Calu3 (cell line): ENCODE results near the gene TMEM167A. TPM values are rescaled to one million over a fixed set of nuclear protein-coding genes. Genes with fewer than 3 reads are reported as not detected.

Experiments used
- BruUV-seq: library from RNA; stranded (reverse); fragments of 400-500 nt; replicated peaks from 2 replicates; lab custom pipeline; 2021; lab: Mats Ljungman, UMichigan
- CTCF ChIA-PET: fragments of 300-600 bp; sonication (Branson Sonifier 250); formaldehyde crosslinking; loops from one replicate; lab custom pipeline; 2022; ENCODE audit warnings: antibody characterized with exemption; lab: Charles Lee
- DNase-seq: peaks from one replicate; pipeline ENCODE4 v3.0.0; 2022
- H3K27ac Mint-ChIP-seq: one replicate; pipeline ENCODE4 v1.8.0; 2022; ENCODE audit warnings: mixed read lengths; ENCODE audit not compliant: unreplicated experiment
- H3K27me3 Mint-ChIP-seq: one replicate; pipeline ENCODE4 v1.8.0; 2022; ENCODE audit warnings: mixed read lengths; ENCODE audit not compliant: unreplicated experiment
- H3K36me3 Mint-ChIP-seq: one replicate; pipeline ENCODE4 v1.8.0; 2022; ENCODE audit warnings: mild to moderate bottlenecking, moderate library complexity, mixed read lengths; ENCODE audit not compliant: insufficient read depth, unreplicated experiment
- H3K4me1 Mint-ChIP-seq: one replicate; pipeline ENCODE4 v1.8.0; 2022; ENCODE audit warnings: mild to moderate bottlenecking, low read depth, mixed read lengths; ENCODE audit not compliant: unreplicated experiment
- H3K4me3 Mint-ChIP-seq: one replicate; pipeline ENCODE4 v1.8.0; 2022; ENCODE audit warnings: mild to moderate bottlenecking, low read depth, moderate library complexity, mixed read lengths; ENCODE audit not compliant: unreplicated experiment
- H3K9me3 Mint-ChIP-seq: one replicate; pipeline ENCODE4 v1.8.0; 2022; ENCODE audit warnings: low read depth, mixed read lengths; ENCODE audit not compliant: unreplicated experiment
- intact Hi-C: fragments of 100-400 bp; cut with micrococcal nuclease; formaldehyde crosslinking; loops from one replicate; pipeline ENCODE4 v1.10.0; 2022; ENCODE audit not compliant: unreplicated experiment
- total RNA-seq: library from RNA; stranded (reverse); gene quantifications from 2 replicates; pipeline ENCODE4 v1.2.3, GENCODE V29; 2022
- TF ChIP-seq, protein P1 (sequence below): fragments of 200-600 bp; IDR thresholded peaks from one replicate; pipeline ENCODE4 v1.8.0; 2022; ENCODE audit warnings: antibody characterized with exemption; ENCODE audit not compliant: unreplicated experiment

TMEM167A gene
- total RNA-seq, 1 experiment from 2014 or later: 165 TPM

DNA sequence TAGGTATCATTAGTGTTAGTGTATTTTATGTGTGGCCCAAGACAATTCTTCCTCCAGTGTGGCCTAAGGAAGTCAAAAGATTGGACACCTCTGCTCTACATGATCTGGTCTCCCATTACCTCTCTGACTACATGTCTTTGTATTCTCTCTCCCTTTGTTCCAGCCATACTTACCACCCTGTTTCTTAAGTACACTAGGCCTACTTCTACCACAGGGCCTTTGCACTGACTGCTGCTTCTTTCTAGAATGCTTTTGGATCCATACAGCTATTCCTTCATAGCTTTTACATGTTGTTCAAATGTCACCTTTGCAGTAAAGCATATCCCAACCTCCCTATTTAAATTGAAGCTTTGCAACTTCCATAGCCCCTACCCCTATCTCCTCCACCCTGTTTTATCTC, 5.6 kb upstream of the TMEM167A start:
- no TSS peak for BruUV-seq
- TF ChIP-seq, protein P1, sequence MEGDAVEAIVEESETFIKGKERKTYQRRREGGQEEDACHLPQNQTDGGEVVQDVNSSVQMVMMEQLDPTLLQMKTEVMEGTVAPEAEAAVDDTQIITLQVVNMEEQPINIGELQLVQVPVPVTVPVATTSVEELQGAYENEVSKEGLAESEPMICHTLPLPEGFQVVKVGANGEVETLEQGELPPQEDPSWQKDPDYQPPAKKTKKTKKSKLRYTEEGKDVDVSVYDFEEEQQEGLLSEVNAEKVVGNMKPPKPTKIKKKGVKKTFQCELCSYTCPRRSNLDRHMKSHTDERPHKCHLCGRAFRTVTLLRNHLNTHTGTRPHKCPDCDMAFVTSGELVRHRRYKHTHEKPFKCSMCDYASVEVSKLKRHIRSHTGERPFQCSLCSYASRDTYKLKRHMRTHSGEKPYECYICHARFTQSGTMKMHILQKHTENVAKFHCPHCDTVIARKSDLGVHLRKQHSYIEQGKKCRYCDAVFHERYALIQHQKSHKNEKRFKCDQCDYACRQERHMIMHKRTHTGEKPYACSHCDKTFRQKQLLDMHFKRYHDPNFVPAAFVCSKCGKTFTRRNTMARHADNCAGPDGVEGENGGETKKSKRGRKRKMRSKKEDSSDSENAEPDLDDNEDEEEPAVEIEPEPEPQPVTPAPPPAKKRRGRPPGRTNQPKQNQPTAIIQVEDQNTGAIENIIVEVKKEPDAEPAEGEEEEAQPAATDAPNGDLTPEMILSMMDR: no peak
- peaks cover 6% of the 10 kb centered on the region for H3K36me3 Mint-ChIP-seq
- no peak overlapping the region for H3K4me3 Mint-ChIP-seq
- H3K27ac Mint-ChIP-seq: no peak overlapping the region
- H3K27me3 Mint-ChIP-seq: no peaks in the 10 kb centered on the region
- intact Hi-C loops: no loop called here
- H3K4me1 Mint-ChIP-seq: peaks cover 8% of the 10 kb centered on the region
- CTCF ChIA-PET: no interaction called here
- DNase-seq: no peak
- H3K9me3 Mint-ChIP-seq: no peaks in the 10 kb centered on the region

DNA sequence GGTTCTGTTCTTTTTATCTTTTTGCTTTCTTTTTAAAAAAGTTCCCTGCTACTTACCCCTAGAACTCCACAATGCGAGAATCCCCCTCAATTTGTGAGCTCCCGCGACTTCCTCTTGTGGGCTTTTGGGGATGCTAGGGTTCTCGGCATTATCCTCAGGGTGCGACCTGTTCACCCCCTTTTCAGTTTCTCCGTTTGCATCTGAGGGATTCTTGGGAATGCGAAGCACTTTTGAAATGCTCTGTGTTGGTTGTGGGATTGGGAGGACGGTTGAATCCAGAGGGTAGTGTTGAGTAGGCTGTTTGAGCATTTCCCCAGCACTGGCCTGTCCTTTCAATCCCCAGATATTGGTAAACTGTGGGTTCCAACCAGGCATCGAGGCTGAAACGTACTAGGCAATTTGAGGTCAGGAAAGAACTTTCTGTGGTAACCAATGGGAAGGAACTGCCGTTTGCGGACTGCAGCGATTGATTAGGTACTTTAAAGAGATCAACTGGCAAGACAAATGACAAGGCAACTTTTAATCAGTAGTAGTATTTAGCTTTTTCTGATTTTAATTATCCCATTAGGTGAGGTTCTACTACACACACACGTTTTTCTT, 568 bp upstream of the TMEM167A start:
- Mint-ChIP-seq H3K27ac (peak overlapping the region; percentile 98), H3K4me1 (peaks cover 34% of the 10 kb centered on the region), H3K36me3 (peaks cover 37% of the 10 kb centered on the region), H3K27me3 (no peaks in the 10 kb centered on the region), H3K9me3 (no peaks in the 10 kb centered on the region), H3K4me3 (peak overlapping the region; percentile 96)
- intact Hi-C loops: loop anchor here (5.0 to 10.0 kb wide), 6 partner anchors 75 to 485 kb away; partner anchors contain the start of gene VCAN
- DNase-seq: peak; percentile 14
- TF ChIP-seq, protein P1: no peak
- TSS peak; percentile 77 for BruUV-seq
- CTCF ChIA-PET: interaction anchor here (0.6 to 1.8 kb wide), 7 partner anchors 31 to 713 kb away, joined by 3 to 4 read pairs (median 4); no protein-coding TSS in a partner anchor

DNA sequence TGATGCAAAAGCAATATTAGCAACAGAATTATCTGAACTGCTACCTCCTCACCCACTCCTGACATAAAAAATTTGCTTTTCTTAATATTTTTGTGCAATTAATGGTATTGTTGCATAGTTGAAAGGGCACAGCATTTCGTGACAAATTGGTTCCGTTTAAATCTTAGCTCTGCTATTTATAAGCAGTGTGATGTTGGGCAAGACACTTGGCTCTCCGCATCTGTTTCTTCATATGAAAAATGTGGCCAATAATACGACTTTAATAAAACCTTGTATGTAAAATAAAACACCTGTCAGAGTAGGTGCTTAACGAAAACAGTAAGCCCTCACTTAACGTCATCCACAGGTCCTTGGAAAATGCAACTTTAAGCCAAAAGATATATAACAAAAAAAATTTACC, 4.2 kb downstream of the TMEM167A start:
- no TSS peak for BruUV-seq
- peaks cover 33% of the 10 kb centered on the region for H3K36me3 Mint-ChIP-seq
- H3K9me3 Mint-ChIP-seq: no peaks in the 10 kb centered on the region
- H3K27ac Mint-ChIP-seq: no peak overlapping the region
- H3K27me3 Mint-ChIP-seq: no peaks in the 10 kb centered on the region
- H3K4me1 Mint-ChIP-seq: peaks cover 63% of the 10 kb centered on the region
- DNase-seq: no peak
- CTCF ChIA-PET: no interaction called here
- TF ChIP-seq, protein P1: no peak
- intact Hi-C loops: loop anchor here (10.0 kb wide), 1 partner anchor 362 kb away; no protein-coding TSS in a partner anchor
- H3K4me3 Mint-ChIP-seq: no peak overlapping the region

DNA sequence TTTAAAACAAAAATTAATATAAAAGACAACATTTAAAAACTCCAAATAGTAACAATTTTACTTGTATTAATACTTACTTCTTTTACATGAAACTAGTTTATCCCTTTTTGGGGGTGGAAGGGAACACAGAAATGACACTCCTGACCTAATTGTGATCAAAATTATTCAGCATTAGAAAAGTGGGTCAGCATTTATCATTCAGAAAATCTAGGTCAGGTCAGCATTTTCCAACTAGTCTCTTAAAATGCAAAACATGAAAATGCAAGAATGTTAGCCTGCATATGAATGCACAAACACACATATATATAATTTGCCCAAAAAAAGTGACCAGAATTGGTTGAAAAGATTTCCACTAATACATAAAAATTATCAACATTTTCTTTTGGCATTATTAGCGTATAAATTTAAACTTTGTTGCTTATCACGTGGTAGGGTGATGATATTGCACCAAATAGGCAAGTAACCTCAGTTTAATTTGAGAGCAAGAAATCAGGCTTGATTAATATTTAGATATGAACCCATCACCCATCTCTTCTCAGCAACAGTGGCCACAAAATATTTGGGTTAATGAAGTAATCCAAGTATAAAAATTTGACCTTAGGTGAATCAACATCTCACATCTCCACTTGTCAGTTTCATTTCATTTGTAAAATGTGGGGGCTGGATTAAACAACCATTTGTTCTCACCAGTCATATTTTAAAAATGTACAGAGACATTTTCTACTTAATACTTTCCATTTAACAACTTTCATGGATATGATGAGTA, 5.7 kb downstream of the TMEM167A start:
- Mint-ChIP-seq H3K9me3 (no peaks in the 10 kb centered on the region), H3K27ac (no peak overlapping the region), H3K36me3 (peaks cover 20% of the 10 kb centered on the region), H3K4me1 (peaks cover 68% of the 10 kb centered on the region), H3K27me3 (no peaks in the 10 kb centered on the region), H3K4me3 (no peak overlapping the region)
- intact Hi-C loops: loop anchor here (10.0 kb wide), 1 partner anchor 363 kb away; no protein-coding TSS in a partner anchor
- BruUV-seq: no TSS peak
- TF ChIP-seq, protein P1: no peak
- CTCF ChIA-PET: interaction anchor here (0.5 to 0.6 kb wide), 2 partner anchors 131 to 531 kb away, joined by 3 read pairs; no protein-coding TSS in a partner anchor
- no peak for DNase-seq
